ENCODE measurements around the gene BST2. TPM values are rescaled to one million over a fixed set of nuclear protein-coding genes. Genes with fewer than 3 reads are reported as not detected.

Gene BST2
- polyA plus RNA-seq, 1 donor (not counting 4 experiments of a cell fraction or from before 2014, with no cell fraction given), result 4.4 TPM

DNA sequence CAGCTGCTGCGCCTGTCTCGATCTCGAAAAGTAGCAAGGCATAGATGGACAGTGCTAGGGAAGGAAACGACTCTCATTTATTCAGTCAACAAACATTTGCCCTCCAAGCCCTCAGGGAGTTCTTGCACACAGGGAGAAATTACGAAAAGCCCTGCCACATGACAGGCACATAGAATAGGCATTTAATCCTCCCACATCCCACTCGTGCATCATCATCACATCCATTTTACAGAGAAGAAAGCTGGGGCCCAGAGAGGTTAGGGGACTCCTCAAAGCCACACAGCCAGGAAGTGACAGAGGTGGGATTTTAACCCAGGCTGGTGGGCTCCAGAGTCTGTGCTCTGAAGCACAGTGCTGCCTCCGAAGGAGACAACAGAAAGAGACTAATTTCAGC, 31.4 kb upstream of the BST2 start:
- H3K9me1 ChIP-seq (ENCODE audit: control insufficient read depth, extremely low read depth, insufficient read depth, low read length), result no peaks in the 10 kb centered on the region

GRCh38 chr19:17436094-17436873, 30.9 kb upstream of the BST2 start:
- dilution Hi-C loops (cut with MboI; ENCODE audit: extremely low pct_ligation_motif_present, low sequenced_read_pairs), result no loop called here
- H3K79me2 ChIP-seq (ENCODE audit: control insufficient read depth, insufficient read depth, low read length), result no peaks in the 10 kb centered on the region
- peaks cover under 1% of the 10 kb centered on the region for H3K4me1 ChIP-seq (ENCODE audit: control insufficient read depth, extremely low read depth, insufficient read depth, low read length)
- no peak overlapping the region for H2AFZ ChIP-seq (ENCODE audit: control insufficient read depth, low read length)
- TF ChIP-seq, protein P1, sequence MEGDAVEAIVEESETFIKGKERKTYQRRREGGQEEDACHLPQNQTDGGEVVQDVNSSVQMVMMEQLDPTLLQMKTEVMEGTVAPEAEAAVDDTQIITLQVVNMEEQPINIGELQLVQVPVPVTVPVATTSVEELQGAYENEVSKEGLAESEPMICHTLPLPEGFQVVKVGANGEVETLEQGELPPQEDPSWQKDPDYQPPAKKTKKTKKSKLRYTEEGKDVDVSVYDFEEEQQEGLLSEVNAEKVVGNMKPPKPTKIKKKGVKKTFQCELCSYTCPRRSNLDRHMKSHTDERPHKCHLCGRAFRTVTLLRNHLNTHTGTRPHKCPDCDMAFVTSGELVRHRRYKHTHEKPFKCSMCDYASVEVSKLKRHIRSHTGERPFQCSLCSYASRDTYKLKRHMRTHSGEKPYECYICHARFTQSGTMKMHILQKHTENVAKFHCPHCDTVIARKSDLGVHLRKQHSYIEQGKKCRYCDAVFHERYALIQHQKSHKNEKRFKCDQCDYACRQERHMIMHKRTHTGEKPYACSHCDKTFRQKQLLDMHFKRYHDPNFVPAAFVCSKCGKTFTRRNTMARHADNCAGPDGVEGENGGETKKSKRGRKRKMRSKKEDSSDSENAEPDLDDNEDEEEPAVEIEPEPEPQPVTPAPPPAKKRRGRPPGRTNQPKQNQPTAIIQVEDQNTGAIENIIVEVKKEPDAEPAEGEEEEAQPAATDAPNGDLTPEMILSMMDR (optimal IDR thresholded peaks at IDR 0.05 in 1 of 3, IDR thresholded peaks at IDR 0.05 in 1 of 3, conservative IDR thresholded peaks at IDR 0.05 in 1 of 3; ENCODE audit: extremely low read depth in 1 of 3, insufficient read depth in 2 of 3, low read length in 3 of 3), result no peak
- TF ChIP-seq EZH2 (IDR thresholded peaks at IDR 0.05; ENCODE audit: low read length), result no peak
- H3K9me1 ChIP-seq (ENCODE audit: control insufficient read depth, extremely low read depth, insufficient read depth, low read length), result no peaks in the 10 kb centered on the region
- no peaks in the 10 kb centered on the region for H3K36me3 ChIP-seq (ENCODE audit: control insufficient read depth in 2 of 2, extremely low read depth in 1 of 2, insufficient read depth in 2 of 2, low read length in 2 of 2)
- no peak for DNase-seq (ENCODE audit: low read depth, low spot score)
- no peak overlapping the region for H3K4me3 ChIP-seq (ENCODE audit: control insufficient read depth in 2 of 3, extremely low read depth in 1 of 3, insufficient read depth in 2 of 3, low read depth in 1 of 3, low read length in 3 of 3)
- no peaks in the 10 kb centered on the region for H3K27me3 ChIP-seq (ENCODE audit: control insufficient read depth, extremely low read depth, insufficient read depth, low read length)
- H3K27ac ChIP-seq (ENCODE audit: control insufficient read depth, insufficient read depth, low read length), result no peak overlapping the region
- no peak overlapping the region for H3K9ac ChIP-seq (ENCODE audit: control insufficient read depth, extremely low read depth, insufficient read depth, low read length)
- H3K4me2 ChIP-seq (ENCODE audit: control insufficient read depth, extremely low read depth, insufficient read depth, low read depth, low read length), result no peak overlapping the region
- FAIRE-seq, result no peak
- H4K20me1 ChIP-seq (ENCODE audit: control insufficient read depth, extremely low read depth, insufficient read depth, low read length), result no peaks in the 10 kb centered on the region
- H3K9me3 ChIP-seq (ENCODE audit: control insufficient read depth, low read depth, low read length), result no peaks in the 10 kb centered on the region

More for the DNA sequence above, 31.4 kb upstream of the BST2 start:
- H3K27ac ChIP-seq (ENCODE audit: control insufficient read depth, insufficient read depth, low read length), result no peak overlapping the region
- no peak overlapping the region for H3K4me2 ChIP-seq (ENCODE audit: control insufficient read depth, extremely low read depth, insufficient read depth, low read depth, low read length)
- H3K36me3 ChIP-seq (ENCODE audit: control insufficient read depth in 2 of 2, extremely low read depth in 1 of 2, insufficient read depth in 2 of 2, low read length in 2 of 2), result no peaks in the 10 kb centered on the region
- H2AFZ ChIP-seq (ENCODE audit: control insufficient read depth, low read length), result no peak overlapping the region
- TF ChIP-seq, protein P1 (optimal IDR thresholded peaks at IDR 0.05 in 1 of 3, IDR thresholded peaks at IDR 0.05 in 1 of 3, conservative IDR thresholded peaks at IDR 0.05 in 1 of 3; ENCODE audit: extremely low read depth in 1 of 3, insufficient read depth in 2 of 3, low read length in 3 of 3), result no peak
- no peak for TF ChIP-seq EZH2 (IDR thresholded peaks at IDR 0.05; ENCODE audit: low read length)
- dilution Hi-C loops (cut with MboI; ENCODE audit: extremely low pct_ligation_motif_present, low sequenced_read_pairs), result no loop called here
- DNase-seq (ENCODE audit: low read depth, low spot score) (no peak), FAIRE-seq (no peak)
- peaks cover 6% of the 10 kb centered on the region for H3K4me1 ChIP-seq (ENCODE audit: control insufficient read depth, extremely low read depth, insufficient read depth, low read length)
- H3K4me3 ChIP-seq (ENCODE audit: control insufficient read depth in 2 of 3, extremely low read depth in 1 of 3, insufficient read depth in 2 of 3, low read depth in 1 of 3, low read length in 3 of 3), result no peak overlapping the region
- H3K9ac ChIP-seq (ENCODE audit: control insufficient read depth, extremely low read depth, insufficient read depth, low read length), result no peak overlapping the region
- H4K20me1 ChIP-seq (ENCODE audit: control insufficient read depth, extremely low read depth, insufficient read depth, low read length), result no peaks in the 10 kb centered on the region
- H3K9me3 ChIP-seq (ENCODE audit: control insufficient read depth, low read depth, low read length), result no peaks in the 10 kb centered on the region
- H3K79me2 ChIP-seq (ENCODE audit: control insufficient read depth, insufficient read depth, low read length), result no peaks in the 10 kb centered on the region
- H3K27me3 ChIP-seq (ENCODE audit: control insufficient read depth, extremely low read depth, insufficient read depth, low read length), result no peaks in the 10 kb centered on the region
